ENCODE results near the gene ROR2. TPM values are rescaled to one million over a fixed set of nuclear protein-coding genes. Genes with fewer than 3 reads are reported as not detected.

ROR2 gene
- total and polyA plus RNA-seq, 2 of the 13 experiments (the other 11 are each of a cell fraction or from before 2014, with no cell fraction given) = not detected

DNA sequence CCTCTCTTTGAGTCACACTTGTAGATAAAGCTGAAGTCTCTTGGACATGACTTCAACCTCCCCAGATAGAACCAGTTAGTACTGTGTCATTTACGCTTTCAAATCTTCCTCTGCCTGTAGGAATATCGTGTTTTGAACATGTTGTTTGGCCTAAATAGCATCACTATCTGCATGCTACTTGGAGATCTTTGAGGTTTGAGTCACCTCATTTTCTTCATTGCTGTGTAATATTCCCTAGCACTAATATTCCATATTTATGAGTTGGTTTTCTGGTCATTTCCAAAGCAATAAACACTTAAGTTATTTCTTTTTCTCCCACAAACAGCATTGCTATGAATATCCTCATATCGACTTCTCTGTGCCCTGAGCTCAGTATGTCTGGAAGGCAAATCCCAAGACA, 100.3 kb downstream of the ROR2 start:
- 18% methylated on average over 3 of the region's 3 CpGs for WGBS (ENCODE audit: low lambda C conversion rate)
- ChIA-PET POLR2A (no interaction called here), CTCF (ENCODE audit: low intra/inter-chr PET ratio, low total read pairs) (no interaction called here)
- Histone ChIP-seq H3K9me3 (ENCODE audit: low read length) (no peaks in the 10 kb centered on the region), H3K36me3 (replicated peaks in 1 of 2; ENCODE audit: control insufficient read depth in 1 of 2, insufficient read depth in 2 of 2, low read length in 2 of 2) (no peaks in the 10 kb centered on the region), H3K27ac (ENCODE audit: extremely low read length, insufficient read depth, low read length) (no peak overlapping the region), H3K9ac (ENCODE audit: insufficient read depth, low read depth, low read length) (no peak overlapping the region), H3K4me2 (ENCODE audit: low read depth, low read length) (no peak overlapping the region), H3K27me3 (ENCODE audit: control insufficient read depth in 1 of 2, insufficient read depth in 2 of 2, low read length in 2 of 2) (peaks cover 0 to 41% of the 10 kb centered on the region in 2 experiments; a peak in 3 of 5 replicates), H3K4me3 (replicated peaks in 1 of 3; ENCODE audit: insufficient read depth in 1 of 3, low read depth in 2 of 3, low read length in 3 of 3) (no peak overlapping the region), H4K20me1 (ENCODE audit: insufficient read depth, low read length) (no peaks in the 10 kb centered on the region), H3K4me1 (ENCODE audit: insufficient read depth, low read length) (no peaks in the 10 kb centered on the region), H2AFZ (ENCODE audit: low read length) (no peak overlapping the region), H3K79me2 (ENCODE audit: insufficient read depth, low read length) (no peaks in the 10 kb centered on the region)
- FAIRE-seq (no peak), DNase-seq (ENCODE audit: low spot score) (no peak), ATAC-seq (no peak)
- no TSS peak for BruUV-seq (replicated peaks)
- in situ Hi-C loops (cut with HindIII; ENCODE audit: extremely low pct_ligation_motif_present, low pct_unique_long_range_greater_than_20kb) (no loop called here), intact Hi-C loops (cut with micrococcal nuclease; ENCODE audit: unreplicated experiment) (no loop called here)
- TF ChIP-seq, protein P1, sequence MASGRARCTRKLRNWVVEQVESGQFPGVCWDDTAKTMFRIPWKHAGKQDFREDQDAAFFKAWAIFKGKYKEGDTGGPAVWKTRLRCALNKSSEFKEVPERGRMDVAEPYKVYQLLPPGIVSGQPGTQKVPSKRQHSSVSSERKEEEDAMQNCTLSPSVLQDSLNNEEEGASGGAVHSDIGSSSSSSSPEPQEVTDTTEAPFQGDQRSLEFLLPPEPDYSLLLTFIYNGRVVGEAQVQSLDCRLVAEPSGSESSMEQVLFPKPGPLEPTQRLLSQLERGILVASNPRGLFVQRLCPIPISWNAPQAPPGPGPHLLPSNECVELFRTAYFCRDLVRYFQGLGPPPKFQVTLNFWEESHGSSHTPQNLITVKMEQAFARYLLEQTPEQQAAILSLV (CRISPR knock-in tag; IDR thresholded peaks at IDR 0.05; ENCODE audit: borderline replicate concordance) = no peak
- TF ChIP-seq, protein P2, sequence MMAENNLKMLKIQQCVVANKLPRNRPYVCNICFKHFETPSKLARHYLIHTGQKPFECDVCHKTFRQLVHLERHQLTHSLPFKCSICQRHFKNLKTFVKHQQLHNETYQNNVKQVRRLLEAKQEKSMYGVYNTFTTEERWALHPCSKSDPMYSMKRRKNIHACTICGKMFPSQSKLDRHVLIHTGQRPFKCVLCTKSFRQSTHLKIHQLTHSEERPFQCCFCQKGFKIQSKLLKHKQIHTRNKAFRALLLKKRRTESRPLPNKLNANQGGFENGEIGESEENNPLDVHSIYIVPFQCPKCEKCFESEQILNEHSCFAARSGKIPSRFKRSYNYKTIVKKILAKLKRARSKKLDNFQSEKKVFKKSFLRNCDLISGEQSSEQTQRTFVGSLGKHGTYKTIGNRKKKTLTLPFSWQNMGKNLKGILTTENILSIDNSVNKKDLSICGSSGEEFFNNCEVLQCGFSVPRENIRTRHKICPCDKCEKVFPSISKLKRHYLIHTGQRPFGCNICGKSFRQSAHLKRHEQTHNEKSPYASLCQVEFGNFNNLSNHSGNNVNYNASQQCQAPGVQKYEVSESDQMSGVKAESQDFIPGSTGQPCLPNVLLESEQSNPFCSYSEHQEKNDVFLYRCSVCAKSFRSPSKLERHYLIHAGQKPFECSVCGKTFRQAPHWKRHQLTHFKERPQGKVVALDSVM (CRISPR knock-in tag; IDR thresholded peaks at IDR 0.05) = no peak
- TF ChIP-seq, protein P3, sequence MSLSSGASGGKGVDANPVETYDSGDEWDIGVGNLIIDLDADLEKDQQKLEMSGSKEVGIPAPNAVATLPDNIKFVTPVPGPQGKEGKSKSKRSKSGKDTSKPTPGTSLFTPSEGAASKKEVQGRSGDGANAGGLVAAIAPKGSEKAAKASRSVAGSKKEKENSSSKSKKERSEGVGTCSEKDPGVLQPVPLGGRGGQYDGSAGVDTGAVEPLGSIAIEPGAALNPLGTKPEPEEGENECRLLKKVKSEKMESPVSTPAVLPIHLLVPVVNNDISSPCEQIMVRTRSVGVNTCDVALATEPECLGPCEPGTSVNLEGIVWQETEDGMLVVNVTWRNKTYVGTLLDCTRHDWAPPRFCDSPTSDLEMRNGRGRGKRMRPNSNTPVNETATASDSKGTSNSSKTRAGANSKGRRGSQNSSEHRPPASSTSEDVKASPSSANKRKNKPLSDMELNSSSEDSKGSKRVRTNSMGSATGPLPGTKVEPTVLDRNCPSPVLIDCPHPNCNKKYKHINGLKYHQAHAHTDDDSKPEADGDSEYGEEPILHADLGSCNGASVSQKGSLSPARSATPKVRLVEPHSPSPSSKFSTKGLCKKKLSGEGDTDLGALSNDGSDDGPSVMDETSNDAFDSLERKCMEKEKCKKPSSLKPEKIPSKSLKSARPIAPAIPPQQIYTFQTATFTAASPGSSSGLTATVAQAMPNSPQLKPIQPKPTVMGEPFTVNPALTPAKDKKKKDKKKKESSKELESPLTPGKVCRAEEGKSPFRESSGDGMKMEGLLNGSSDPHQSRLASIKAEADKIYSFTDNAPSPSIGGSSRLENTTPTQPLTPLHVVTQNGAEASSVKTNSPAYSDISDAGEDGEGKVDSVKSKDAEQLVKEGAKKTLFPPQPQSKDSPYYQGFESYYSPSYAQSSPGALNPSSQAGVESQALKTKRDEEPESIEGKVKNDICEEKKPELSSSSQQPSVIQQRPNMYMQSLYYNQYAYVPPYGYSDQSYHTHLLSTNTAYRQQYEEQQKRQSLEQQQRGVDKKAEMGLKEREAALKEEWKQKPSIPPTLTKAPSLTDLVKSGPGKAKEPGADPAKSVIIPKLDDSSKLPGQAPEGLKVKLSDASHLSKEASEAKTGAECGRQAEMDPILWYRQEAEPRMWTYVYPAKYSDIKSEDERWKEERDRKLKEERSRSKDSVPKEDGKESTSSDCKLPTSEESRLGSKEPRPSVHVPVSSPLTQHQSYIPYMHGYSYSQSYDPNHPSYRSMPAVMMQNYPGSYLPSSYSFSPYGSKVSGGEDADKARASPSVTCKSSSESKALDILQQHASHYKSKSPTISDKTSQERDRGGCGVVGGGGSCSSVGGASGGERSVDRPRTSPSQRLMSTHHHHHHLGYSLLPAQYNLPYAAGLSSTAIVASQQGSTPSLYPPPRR (CRISPR knock-in tag; IDR thresholded peaks at IDR 0.05; ENCODE audit: borderline replicate concordance) = no peak
- no peak for TF ChIP-seq YEATS4 (CRISPR knock-in tag; IDR thresholded peaks at IDR 0.05; ENCODE audit: borderline replicate concordance)
- TF ChIP-seq ZNF251 (CRISPR knock-in tag; IDR thresholded peaks at IDR 0.05) = no peak
- no peak for TF ChIP-seq KLF6 (CRISPR knock-in tag; IDR thresholded peaks at IDR 0.05)
- no peak for TF ChIP-seq ZNF607 (CRISPR knock-in tag; IDR thresholded peaks at IDR 0.05; ENCODE audit: borderline replicate concordance)
- TF ChIP-seq ZNF12 (CRISPR knock-in tag; IDR thresholded peaks at IDR 0.05) = no peak
- TF ChIP-seq ZNF24 (IDR thresholded peaks at IDR 0.05) = no peak
- TF ChIP-seq NR1H2 (CRISPR knock-in tag; IDR thresholded peaks at IDR 0.05; ENCODE audit: borderline replicate concordance, low read depth) = no peak
- no peak for TF ChIP-seq ZNF841 (CRISPR knock-in tag; IDR thresholded peaks at IDR 0.05; ENCODE audit: borderline replicate concordance)
- TF ChIP-seq ZNF234 (CRISPR knock-in tag; conservative IDR thresholded peaks at IDR 0.05) = no peak
- no peak for TF ChIP-seq ZNF747 (CRISPR knock-in tag; IDR thresholded peaks at IDR 0.05; ENCODE audit: borderline replicate concordance)
- no peak for TF ChIP-seq PAX8 (CRISPR knock-in tag; IDR thresholded peaks at IDR 0.05; ENCODE audit: borderline replicate concordance)
- no peak for TF ChIP-seq SPEN (CRISPR knock-in tag; IDR thresholded peaks at IDR 0.05; ENCODE audit: low read depth)
- TF ChIP-seq ATRX (CRISPR knock-in tag; IDR thresholded peaks at IDR 0.05; ENCODE audit: borderline replicate concordance) = no peak
- TF ChIP-seq, protein P4, sequence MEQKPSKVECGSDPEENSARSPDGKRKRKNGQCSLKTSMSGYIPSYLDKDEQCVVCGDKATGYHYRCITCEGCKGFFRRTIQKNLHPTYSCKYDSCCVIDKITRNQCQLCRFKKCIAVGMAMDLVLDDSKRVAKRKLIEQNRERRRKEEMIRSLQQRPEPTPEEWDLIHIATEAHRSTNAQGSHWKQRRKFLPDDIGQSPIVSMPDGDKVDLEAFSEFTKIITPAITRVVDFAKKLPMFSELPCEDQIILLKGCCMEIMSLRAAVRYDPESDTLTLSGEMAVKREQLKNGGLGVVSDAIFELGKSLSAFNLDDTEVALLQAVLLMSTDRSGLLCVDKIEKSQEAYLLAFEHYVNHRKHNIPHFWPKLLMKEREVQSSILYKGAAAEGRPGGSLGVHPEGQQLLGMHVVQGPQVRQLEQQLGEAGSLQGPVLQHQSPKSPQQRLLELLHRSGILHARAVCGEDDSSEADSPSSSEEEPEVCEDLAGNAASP (CRISPR knock-in tag; IDR thresholded peaks at IDR 0.05; ENCODE audit: borderline replicate concordance) = no peak
